Activated T-helper 1 cell treated with anti-CD3 and anti-CD28 coated beads, Interleukin-12 subunit alpha, Interleukin-12 subunit beta, Interleukin-2, Interleukin-4 antibody, amounts not matched to agents 30 ng/mL and 10 ng/mL and 1 ng/mL, durations not matched to agents 14 hours and 24 hours and 36 hours (primary cell): ENCODE data around the gene OCA2. TPM values are rescaled to one million over a fixed set of nuclear protein-coding genes. Genes with fewer than 3 reads are reported as not detected.

Experiments
- DNase-seq: peaks from one replicate; pipeline ENCODE4 v3.0.0; 2021; ENCODE audit warnings: low spot score
- H3K27ac Mint-ChIP-seq: one replicate; pipeline ENCODE4 v1.8.0; 2021; ENCODE audit warnings: mild to moderate bottlenecking, mixed read lengths
- H3K27me3 Mint-ChIP-seq: one replicate; pipeline ENCODE4 v1.8.0; 2022; ENCODE audit warnings: mild to moderate bottlenecking, moderate library complexity, mixed read lengths; ENCODE audit not compliant: insufficient read depth
- H3K36me3 Mint-ChIP-seq: one replicate; pipeline ENCODE4 v1.8.0; 2021; ENCODE audit warnings: low read depth, mixed read lengths
- H3K4me1 Mint-ChIP-seq: one replicate; pipeline ENCODE4 v1.8.0; 2021; ENCODE audit warnings: low read depth, mixed read lengths
- H3K4me3 Mint-ChIP-seq: one replicate; pipeline ENCODE4 v1.8.0; 2021; ENCODE audit warnings: mild to moderate bottlenecking, moderate library complexity, mixed read lengths
- H3K9me3 Mint-ChIP-seq: one replicate; pipeline ENCODE4 v1.8.0; 2021; ENCODE audit warnings: mixed read lengths
- intact Hi-C: fragments of 100-400 bp; cut with micrococcal nuclease; formaldehyde crosslinking; loops from one replicate; pipeline ENCODE4 v1.15.1; 2024
- total RNA-seq: library from RNA; stranded (reverse); gene quantifications from 2 replicates; pipeline ENCODE4 v1.2.3, GENCODE V29; 2022

Gene OCA2
- total RNA-seq, 1 donor from 2014 or later = not detected

GRCh38 chr15:28079313-28079969 lies 19.7 kb downstream of the OCA2 start:
- no peaks in the 10 kb centered on the region for H3K9me3 Mint-ChIP-seq
- DNase-seq = no peak
- peaks cover 10% of the 10 kb centered on the region for H3K27me3 Mint-ChIP-seq
- intact Hi-C loops = no loop called here
- H3K4me1 Mint-ChIP-seq = no peaks in the 10 kb centered on the region
- no peak overlapping the region for H3K4me3 Mint-ChIP-seq
- no peak overlapping the region for H3K27ac Mint-ChIP-seq
- no peaks in the 10 kb centered on the region for H3K36me3 Mint-ChIP-seq

DNA sequence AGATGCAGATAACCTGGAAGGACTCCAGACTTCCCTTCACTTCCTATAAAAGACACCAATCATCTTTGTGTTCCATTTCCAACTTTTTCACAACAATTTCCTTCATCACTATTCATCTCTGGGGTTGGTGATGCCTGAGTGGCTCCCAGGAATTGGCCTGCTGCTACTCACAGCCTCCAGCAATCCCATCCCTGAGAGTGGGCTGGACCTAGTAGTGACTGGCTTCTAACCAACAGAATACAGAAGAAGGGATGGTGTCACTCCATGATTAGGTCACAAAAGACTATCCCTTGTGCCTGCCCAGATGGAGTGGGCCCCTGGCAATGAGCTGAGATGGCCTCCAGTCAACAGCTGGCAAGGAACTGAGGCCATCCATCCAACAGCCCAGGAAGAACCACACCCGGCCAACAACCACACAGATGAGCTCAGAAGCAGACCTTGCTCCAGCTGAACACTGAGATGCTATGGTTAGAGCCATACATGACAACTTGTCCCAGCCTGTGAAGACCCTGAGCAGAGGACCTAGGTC lies 20.9 kb downstream of the OCA2 start:
- no peak overlapping the region for H3K27ac Mint-ChIP-seq
- no peaks in the 10 kb centered on the region for H3K36me3 Mint-ChIP-seq
- DNase-seq = no peak
- H3K9me3 Mint-ChIP-seq = no peaks in the 10 kb centered on the region
- intact Hi-C loops = no loop called here
- no peaks in the 10 kb centered on the region for H3K4me1 Mint-ChIP-seq
- peaks cover 10% of the 10 kb centered on the region for H3K27me3 Mint-ChIP-seq
- no peak overlapping the region for H3K4me3 Mint-ChIP-seq

DNA sequence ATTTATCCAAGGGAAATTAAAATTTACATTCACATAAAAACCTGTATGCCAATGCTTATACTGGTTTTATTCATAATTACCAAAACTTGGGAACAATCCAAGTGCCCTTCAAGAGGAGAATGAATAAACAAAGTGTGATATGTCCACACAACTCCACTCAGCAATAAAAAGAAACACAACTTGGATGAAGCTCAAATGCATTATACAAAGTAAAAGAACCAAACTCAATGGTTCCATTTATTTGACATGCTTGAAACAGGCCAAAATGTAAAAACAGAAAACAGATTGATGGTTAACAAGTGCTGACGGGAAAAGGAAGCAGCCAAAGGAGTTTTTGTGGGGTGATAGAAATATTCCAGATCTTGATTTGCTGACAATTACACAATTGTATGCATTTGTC lies 23.5 kb downstream of the OCA2 start:
- H3K4me1 Mint-ChIP-seq = no peaks in the 10 kb centered on the region
- H3K27ac Mint-ChIP-seq = no peak overlapping the region
- no peak for DNase-seq
- H3K4me3 Mint-ChIP-seq = no peak overlapping the region
- intact Hi-C loops = no loop called here
- H3K9me3 Mint-ChIP-seq = no peaks in the 10 kb centered on the region
- H3K27me3 Mint-ChIP-seq = peaks cover 5% of the 10 kb centered on the region
- H3K36me3 Mint-ChIP-seq = no peaks in the 10 kb centered on the region

- Mint-ChIP-seq H3K4me3 (no peak overlapping the region), H3K36me3 (no peaks in the 10 kb centered on the region), H3K27ac (no peak overlapping the region), H3K9me3 (no peaks in the 10 kb centered on the region), H3K27me3 (peaks cover 2% of the 10 kb centered on the region), H3K4me1 (no peaks in the 10 kb centered on the region)
- intact Hi-C loops = no loop called here
- no peak for DNase-seq
Observed at GRCh38 chr15:28068930-28069329, 30.2 kb downstream of the OCA2 start.

- no peaks in the 10 kb centered on the region for H3K4me1 Mint-ChIP-seq
- H3K27me3 Mint-ChIP-seq = peaks cover 2% of the 10 kb centered on the region
- no peak for DNase-seq
- H3K9me3 Mint-ChIP-seq = no peaks in the 10 kb centered on the region
- H3K4me3 Mint-ChIP-seq = no peak overlapping the region
- intact Hi-C loops = no loop called here
- no peak overlapping the region for H3K27ac Mint-ChIP-seq
- no peaks in the 10 kb centered on the region for H3K36me3 Mint-ChIP-seq
Observed at GRCh38 chr15:28066231-28066630, 32.9 kb downstream of the OCA2 start.

- intact Hi-C loops = no loop called here
- Mint-ChIP-seq H3K9me3 (no peaks in the 10 kb centered on the region), H3K4me1 (no peaks in the 10 kb centered on the region), H3K27me3 (peaks cover 1% of the 10 kb centered on the region), H3K4me3 (no peak overlapping the region), H3K27ac (no peak overlapping the region), H3K36me3 (no peaks in the 10 kb centered on the region)
- DNase-seq = no peak
Observed at GRCh38 chr15:28060005-28060404, 39.1 kb downstream of the OCA2 start.

DNA sequence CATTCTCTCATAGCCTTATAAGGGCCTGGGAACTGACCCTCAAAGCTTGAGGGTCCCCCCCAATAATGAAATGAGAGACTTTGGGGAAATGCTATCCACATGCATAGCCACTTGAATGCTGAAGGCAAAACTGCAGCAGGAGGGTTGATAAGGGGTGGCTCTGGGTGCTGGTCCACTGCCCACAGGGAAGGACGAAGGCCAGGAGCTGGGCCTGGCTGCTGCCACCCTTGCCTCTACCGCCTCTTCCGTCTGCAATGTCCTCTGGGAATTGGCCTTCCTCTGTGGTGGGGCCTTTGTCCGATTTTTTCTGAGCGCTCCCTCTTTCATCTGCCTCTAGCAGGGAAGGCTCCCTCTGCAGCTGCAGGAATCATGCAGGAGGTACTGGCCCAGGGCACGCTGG lies 41.0 kb downstream of the OCA2 start:
- no peak overlapping the region for H3K27ac Mint-ChIP-seq
- H3K4me1 Mint-ChIP-seq = no peaks in the 10 kb centered on the region
- H3K36me3 Mint-ChIP-seq = no peaks in the 10 kb centered on the region
- intact Hi-C loops = no loop called here
- peaks cover 1% of the 10 kb centered on the region for H3K27me3 Mint-ChIP-seq
- no peaks in the 10 kb centered on the region for H3K9me3 Mint-ChIP-seq
- no peak overlapping the region for H3K4me3 Mint-ChIP-seq
- no peak for DNase-seq

- Mint-ChIP-seq H3K4me1 (no peaks in the 10 kb centered on the region), H3K27ac (no peak overlapping the region), H3K4me3 (no peak overlapping the region), H3K9me3 (no peaks in the 10 kb centered on the region), H3K27me3 (peaks cover 1% of the 10 kb centered on the region), H3K36me3 (no peaks in the 10 kb centered on the region)
- no peak for DNase-seq
- intact Hi-C loops = no loop called here
Observed at GRCh38 chr15:28051955-28052633, 47.0 kb downstream of the OCA2 start.

DNA sequence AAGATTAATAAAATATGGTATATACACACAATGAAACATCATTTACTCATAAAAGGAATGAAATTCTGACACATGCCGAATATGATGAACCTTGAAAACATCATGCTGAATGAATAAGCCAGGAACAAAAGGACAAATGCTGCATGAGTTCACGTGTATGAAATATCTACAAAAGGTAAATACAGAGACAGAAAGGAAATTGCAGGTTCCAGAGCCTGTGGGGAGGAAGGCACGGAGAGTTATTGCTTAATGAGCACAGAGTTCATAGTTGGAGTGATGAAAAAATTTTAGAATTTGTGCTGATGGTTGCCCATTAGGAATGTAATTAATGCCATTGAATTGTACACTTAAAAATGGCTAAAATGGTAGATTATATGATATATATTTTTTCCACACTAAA lies 49.5 kb downstream of the OCA2 start:
- Mint-ChIP-seq H3K4me3 (no peak overlapping the region), H3K9me3 (no peaks in the 10 kb centered on the region), H3K27me3 (peaks cover 5% of the 10 kb centered on the region), H3K4me1 (no peaks in the 10 kb centered on the region), H3K27ac (no peak overlapping the region), H3K36me3 (no peaks in the 10 kb centered on the region)
- DNase-seq = no peak
- intact Hi-C loops = no loop called here

- Mint-ChIP-seq H3K27ac (no peak overlapping the region), H3K4me1 (no peaks in the 10 kb centered on the region), H3K9me3 (no peaks in the 10 kb centered on the region), H3K27me3 (peaks cover 5% of the 10 kb centered on the region), H3K4me3 (no peak overlapping the region), H3K36me3 (no peaks in the 10 kb centered on the region)
- no peak for DNase-seq
- intact Hi-C loops = no loop called here
Observed at GRCh38 chr15:28047277-28047676, 51.8 kb downstream of the OCA2 start.

- H3K27ac Mint-ChIP-seq = no peak overlapping the region
- H3K27me3 Mint-ChIP-seq = peaks cover 5% of the 10 kb centered on the region
- H3K36me3 Mint-ChIP-seq = no peaks in the 10 kb centered on the region
Observed at GRCh38 chr15:28044121-28044672, 54.9 kb downstream of the OCA2 start.

DNA sequence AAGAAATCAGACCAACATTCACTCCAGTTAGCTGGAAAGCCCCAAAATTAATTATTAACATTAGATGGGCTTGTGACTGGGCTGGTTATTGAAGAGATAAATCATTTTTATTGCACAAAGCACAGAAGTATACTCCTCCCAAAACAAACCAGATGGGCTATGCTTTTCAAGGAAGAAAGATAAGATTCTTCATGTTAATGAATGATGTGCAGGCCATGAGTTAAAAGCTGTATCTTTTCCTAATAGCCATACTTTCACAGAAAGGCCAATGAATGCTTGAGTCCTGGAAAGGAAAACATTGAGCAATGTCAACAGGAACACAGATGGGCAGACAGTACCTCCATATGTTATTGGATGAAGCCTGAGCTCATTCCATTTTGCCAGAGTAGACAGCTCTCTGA lies 55.4 kb downstream of the OCA2 start:
- no peak for DNase-seq
- intact Hi-C loops = no loop called here
- no peak overlapping the region for H3K4me3 Mint-ChIP-seq
- peaks cover 5% of the 10 kb centered on the region for H3K27me3 Mint-ChIP-seq
- H3K36me3 Mint-ChIP-seq = no peaks in the 10 kb centered on the region
- no peaks in the 10 kb centered on the region for H3K9me3 Mint-ChIP-seq
- no peak overlapping the region for H3K27ac Mint-ChIP-seq
- no peaks in the 10 kb centered on the region for H3K4me1 Mint-ChIP-seq

More at GRCh38 chr15:28044121-28044672, 54.9 kb downstream of the OCA2 start:
- H3K4me1 Mint-ChIP-seq = no peaks in the 10 kb centered on the region
- intact Hi-C loops = no loop called here
- H3K9me3 Mint-ChIP-seq = no peaks in the 10 kb centered on the region
- H3K4me3 Mint-ChIP-seq = no peak overlapping the region
- no peak for DNase-seq

GRCh38 chr15:28037969-28038590 lies 61.0 kb downstream of the OCA2 start:
- Mint-ChIP-seq H3K36me3 (no peaks in the 10 kb centered on the region), H3K4me1 (no peaks in the 10 kb centered on the region), H3K27me3 (peaks cover 5% of the 10 kb centered on the region), H3K4me3 (no peak overlapping the region), H3K9me3 (no peaks in the 10 kb centered on the region), H3K27ac (no peak overlapping the region)
- intact Hi-C loops = no loop called here
- DNase-seq = no peak
